Eye (tissue), 1 donor: ENCODE data around the gene KDM7A.
"Not testable (repeated sequence)": the region's sequence is repeated elsewhere in the genome, so short reads cannot be mapped to it uniquely, and the experiment has no call there.

Experiments used
- DNase-seq: peaks from one replicate; pipeline ENCODE4 v3.0.0-alpha.2; 2015

The KDM7A gene

GRCh38 chr7:140155428-140155827 lies 21.4 kb downstream of the KDM7A start:
- DNase-seq, result no peak

- no peak for DNase-seq
Observed at GRCh38 chr7:140153666-140154161, 23.1 kb downstream of the KDM7A start.

- DNase-seq, result no peak
Observed at GRCh38 chr7:140146574-140146973, 30.2 kb downstream of the KDM7A start.

- no peak for DNase-seq
Observed at GRCh38 chr7:140145709-140146108, 31.1 kb downstream of the KDM7A start.

- no peak for DNase-seq
Observed at GRCh38 chr7:140144821-140145220, 32.0 kb downstream of the KDM7A start.

- DNase-seq, result no peak
Observed at GRCh38 chr7:140143997-140144396, 32.8 kb downstream of the KDM7A start.

GRCh38 chr7:140142031-140142430 lies 34.8 kb downstream of the KDM7A start:
- DNase-seq, result no peak

GRCh38 chr7:140141256-140141655 lies 35.5 kb downstream of the KDM7A start:
- DNase-seq, result no peak

- DNase-seq, result no peak
Observed at GRCh38 chr7:140137078-140137477, 39.7 kb downstream of the KDM7A start.

GRCh38 chr7:140136073-140136472 lies 40.7 kb downstream of the KDM7A start:
- DNase-seq, result no peak

- no peak for DNase-seq
Observed at GRCh38 chr7:140134039-140134438, 42.7 kb downstream of the KDM7A start.

GRCh38 chr7:140127360-140128127 lies 49.2 kb downstream of the KDM7A start:
- no peak for DNase-seq

GRCh38 chr7:140126435-140127034 lies 50.2 kb downstream of the KDM7A start:
- DNase-seq, result no peak

- no peak for DNase-seq
Observed at GRCh38 chr7:140122965-140123364, 53.8 kb downstream of the KDM7A start.

GRCh38 chr7:140121326-140121725 lies 55.5 kb downstream of the KDM7A start:
- peak; percentile 38 for DNase-seq

- DNase-seq, result not testable (repeated sequence)
Observed at GRCh38 chr7:140114817-140115216, 62.0 kb downstream of the KDM7A start.

- not testable (repeated sequence) for DNase-seq
Observed at GRCh38 chr7:140108777-140109176, 68.0 kb downstream of the KDM7A start.

GRCh38 chr7:140096459-140096858 lies 80.3 kb downstream of the KDM7A start:
- DNase-seq, result no peak

GRCh38 chr7:140093375-140093774 lies 83.4 kb downstream of the KDM7A start:
- no peak for DNase-seq

- no peak for DNase-seq
Observed at GRCh38 chr7:140085447-140085846, 91.3 kb downstream of the KDM7A start.

- DNase-seq, result no peak
Observed at GRCh38 chr7:140084972-140085371, 91.8 kb downstream of the KDM7A start.

- no peak for DNase-seq
Observed at GRCh38 chr7:140084142-140084655, 92.6 kb downstream of the KDM7A start.

GRCh38 chr7:140082770-140083169 lies 94.0 kb downstream of the KDM7A start:
- DNase-seq, result no peak

GRCh38 chr7:140081774-140082425 lies 94.9 kb downstream of the KDM7A start:
- DNase-seq, result no peak
